ENCODE measurements around the gene PFDN1. TPM values are rescaled to one million over a fixed set of nuclear protein-coding genes. Genes with fewer than 3 reads are reported as not detected.

PFDN1 gene
- total RNA-seq, 1 experiment from 2014 or later, result 91.9 TPM

DNA sequence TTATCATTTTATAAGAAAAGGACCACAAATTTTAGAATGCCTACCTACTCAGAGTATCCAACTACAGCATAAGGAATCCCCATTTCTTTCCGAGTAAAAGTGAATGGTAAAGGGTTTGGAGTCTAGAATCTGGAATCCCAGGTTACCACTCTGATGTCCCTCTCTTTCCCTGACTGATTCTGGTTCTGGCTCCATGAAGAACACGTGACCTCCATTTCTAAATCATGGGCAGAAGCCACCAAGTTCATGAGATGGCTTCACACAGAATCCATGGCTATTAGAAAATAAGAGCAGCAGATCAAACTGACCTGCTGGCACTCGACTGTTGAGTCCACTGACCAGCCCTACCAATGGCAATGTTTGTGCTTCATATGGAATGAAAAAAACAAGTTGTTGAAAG is 40.7 kb downstream of the PFDN1 start:
- no peaks in the 10 kb centered on the region for H3K27me3 ChIP-seq (ENCODE audit: low read length)
- no peak overlapping the region for H2AFZ ChIP-seq (ENCODE audit: low read length)
- ChIA-PET CTCF (interaction anchor here (0.5 to 2.6 kb wide), 7 partner anchors 15 to 90 kb away, joined by 3 to 40 read pairs (median 5); partner anchors contain the start of gene HBEGF), POLR2A (ENCODE audit: unreplicated experiment) (interaction anchor here (0.6 to 2.2 kb wide), 6 partner anchors 11 to 131 kb away, joined by 5 to 21 read pairs (median 7); partner anchors contain the start of gene HBEGF)
- ATAC-seq, result peak; percentile 6
- H3K4me3 ChIP-seq (ENCODE audit: low read length), result no peak overlapping the region
- TSS peak; percentile 94 for BruUV-seq (replicated peaks)
- peak overlapping the region; percentile 71 for H3K4me2 ChIP-seq (ENCODE audit: low read length)
- intact Hi-C loops (cut with micrococcal nuclease), result loop anchor here (5.0 kb wide), 2 partner anchors 35 to 50 kb away; no protein-coding TSS in a partner anchor
- H3K9me2 ChIP-seq (replicated peaks; ENCODE audit: low read length), result no peaks in the 10 kb centered on the region
- TF ChIP-seq EZH2 (IDR thresholded peaks at IDR 0.05; ENCODE audit: low read length, unreplicated experiment) (no peak), EZH2phosphoT487 (IDR thresholded peaks at IDR 0.05; ENCODE audit: borderline replicate concordance, low read length) (no peak)
- TF ChIP-seq, protein P1, sequence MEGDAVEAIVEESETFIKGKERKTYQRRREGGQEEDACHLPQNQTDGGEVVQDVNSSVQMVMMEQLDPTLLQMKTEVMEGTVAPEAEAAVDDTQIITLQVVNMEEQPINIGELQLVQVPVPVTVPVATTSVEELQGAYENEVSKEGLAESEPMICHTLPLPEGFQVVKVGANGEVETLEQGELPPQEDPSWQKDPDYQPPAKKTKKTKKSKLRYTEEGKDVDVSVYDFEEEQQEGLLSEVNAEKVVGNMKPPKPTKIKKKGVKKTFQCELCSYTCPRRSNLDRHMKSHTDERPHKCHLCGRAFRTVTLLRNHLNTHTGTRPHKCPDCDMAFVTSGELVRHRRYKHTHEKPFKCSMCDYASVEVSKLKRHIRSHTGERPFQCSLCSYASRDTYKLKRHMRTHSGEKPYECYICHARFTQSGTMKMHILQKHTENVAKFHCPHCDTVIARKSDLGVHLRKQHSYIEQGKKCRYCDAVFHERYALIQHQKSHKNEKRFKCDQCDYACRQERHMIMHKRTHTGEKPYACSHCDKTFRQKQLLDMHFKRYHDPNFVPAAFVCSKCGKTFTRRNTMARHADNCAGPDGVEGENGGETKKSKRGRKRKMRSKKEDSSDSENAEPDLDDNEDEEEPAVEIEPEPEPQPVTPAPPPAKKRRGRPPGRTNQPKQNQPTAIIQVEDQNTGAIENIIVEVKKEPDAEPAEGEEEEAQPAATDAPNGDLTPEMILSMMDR (conservative IDR thresholded peaks at IDR 0.05; ENCODE audit: low read depth, low read length), result no peak
- peak overlapping the region; percentile 87 for H3K27ac ChIP-seq (ENCODE audit: low read length)
- H3K9ac ChIP-seq (ENCODE audit: low read length), result no peak overlapping the region
- peaks cover 15% of the 10 kb centered on the region for H3K36me3 ChIP-seq (ENCODE audit: low read depth, low read length)
- no peaks in the 10 kb centered on the region for H4K20me1 ChIP-seq (ENCODE audit: low read length)
- no peaks in the 10 kb centered on the region for H3K9me3 ChIP-seq (ENCODE audit: low read length)
- no peaks in the 10 kb centered on the region for H3F3A ChIP-seq (ENCODE audit: low read length, unreplicated experiment)
- H3K4me1 ChIP-seq (ENCODE audit: insufficient read depth, low read length), result peaks cover 26% of the 10 kb centered on the region
- H3K79me2 ChIP-seq (ENCODE audit: low read length), result peaks cover 62% of the 10 kb centered on the region
- no peak for DNase-seq

DNA sequence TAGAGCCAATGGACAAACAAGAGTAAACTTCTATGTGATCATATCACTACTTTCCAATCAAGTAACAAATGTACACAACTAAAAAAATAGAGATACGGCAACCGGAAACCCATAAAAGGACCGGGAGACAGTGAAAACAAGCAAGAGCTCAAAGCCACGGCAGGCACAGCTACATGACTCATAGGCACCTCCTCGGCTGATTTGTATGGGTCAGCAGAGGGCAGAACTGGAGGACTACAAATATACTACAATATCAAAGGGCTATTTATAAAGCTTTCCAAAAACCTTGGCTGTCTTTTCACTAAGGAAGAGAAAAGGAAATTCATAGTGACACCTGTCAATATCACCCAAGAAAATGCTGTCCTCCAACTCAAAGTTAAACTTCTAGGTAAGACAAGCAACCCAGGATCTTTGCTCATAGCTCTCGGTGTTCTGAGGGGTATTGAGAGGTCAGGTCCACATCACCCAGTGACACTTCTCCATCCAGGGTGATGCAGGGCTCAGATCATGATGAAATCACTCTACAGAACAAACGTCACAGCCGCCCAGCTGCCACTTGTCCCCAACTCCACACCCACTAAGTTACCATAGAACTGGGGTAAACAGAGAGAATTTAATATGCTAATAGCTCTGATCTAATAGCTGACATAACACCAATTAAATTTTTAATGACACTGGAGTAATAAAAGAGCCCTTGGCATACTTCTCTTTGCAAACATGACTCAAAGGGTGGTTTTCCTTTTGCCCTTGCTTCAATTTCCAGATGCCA is 41.3 kb downstream of the PFDN1 start:
- TF ChIP-seq EZH2 (IDR thresholded peaks at IDR 0.05; ENCODE audit: low read length, unreplicated experiment), result no peak
- TF ChIP-seq, protein P1 (conservative IDR thresholded peaks at IDR 0.05; ENCODE audit: low read depth, low read length), result peak; percentile 39; the same call in 1 of the 2 replicates
- H3F3A ChIP-seq (ENCODE audit: low read length, unreplicated experiment), result no peaks in the 10 kb centered on the region
- intact Hi-C loops (cut with micrococcal nuclease), result loop anchor here (1.0 to 5.0 kb wide), 4 partner anchors 36 to 90 kb away; partner anchors contain the start of gene HBEGF
- H3K27ac ChIP-seq (ENCODE audit: low read length), result peak overlapping the region; percentile 87
- H3K4me3 ChIP-seq (ENCODE audit: low read length), result peak overlapping the region; percentile 15; the same call in 1 of the 2 replicates
- H3K79me2 ChIP-seq (ENCODE audit: low read length), result peaks cover 61% of the 10 kb centered on the region
- H3K4me2 ChIP-seq (ENCODE audit: low read length), result peak overlapping the region; percentile 71
- no peaks in the 10 kb centered on the region for H3K9me3 ChIP-seq (ENCODE audit: low read length)
- H3K27me3 ChIP-seq (ENCODE audit: low read length), result no peaks in the 10 kb centered on the region
- peak; percentile 86 for DNase-seq
- peak overlapping the region; percentile 50 for H3K9ac ChIP-seq (ENCODE audit: low read length)
- ATAC-seq, result peak; percentile 92
- no peak overlapping the region for H2AFZ ChIP-seq (ENCODE audit: low read length)
- H3K36me3 ChIP-seq (ENCODE audit: low read depth, low read length), result peaks cover 15% of the 10 kb centered on the region
- no peaks in the 10 kb centered on the region for H4K20me1 ChIP-seq (ENCODE audit: low read length)
- no peaks in the 10 kb centered on the region for H3K9me2 ChIP-seq (replicated peaks; ENCODE audit: low read length)
- ChIA-PET CTCF (interaction anchor here (0.5 to 2.6 kb wide), 8 partner anchors 15 to 90 kb away, joined by 3 to 40 read pairs (median 4); partner anchors contain the start of gene HBEGF), POLR2A (ENCODE audit: unreplicated experiment) (interaction anchor here (0.5 to 2.2 kb wide), 9 partner anchors 10 to 1375 kb away, joined by 3 to 21 read pairs (median 6); partner anchors contain the start of genes HBEGF and HDAC3)
- H3K4me1 ChIP-seq (ENCODE audit: insufficient read depth, low read length), result peaks cover 26% of the 10 kb centered on the region
- TSS peak; percentile 31 for BruUV-seq (replicated peaks)
